Measurements from ENCODE around the gene RALGAPA1.
"Not testable (repeated sequence)": the region's sequence is repeated elsewhere in the genome, so short reads cannot be mapped to it uniquely, and the experiment has no call there.

RALGAPA1 gene

DNA sequence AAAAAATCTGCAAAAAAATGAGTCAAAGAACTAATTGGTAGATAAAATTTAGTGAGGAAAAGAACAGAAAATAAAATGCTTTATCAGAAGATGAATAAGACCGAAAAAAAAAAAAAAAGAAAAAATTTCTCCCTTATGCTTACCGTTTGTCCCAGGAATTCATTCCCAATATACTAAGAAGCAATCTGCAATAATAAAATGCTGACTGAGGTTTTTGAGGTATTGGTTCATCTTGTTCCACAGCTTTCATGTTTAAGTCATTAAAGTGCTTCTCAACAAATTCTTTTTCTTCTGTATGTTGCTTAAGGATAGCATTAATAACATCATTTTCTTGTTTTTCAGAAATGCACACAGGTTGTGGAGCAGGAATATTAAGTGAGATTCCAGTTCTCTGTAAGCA is 182.1 kb downstream of the RALGAPA1 start:
- not testable (repeated sequence) for H2BK120ac ChIP-seq (ENCODE audit: low read depth, low read length); H4K8ac ChIP-seq (ENCODE audit: low read length); H2BK5ac ChIP-seq (ENCODE audit: low read depth, low read length, poor library complexity, severe bottlenecking); H3K4me3 ChIP-seq (ENCODE audit: insufficient read depth in 1 of 2, low read depth in 1 of 2, low read length in 2 of 2); H2BK15ac ChIP-seq (ENCODE audit: low read depth, poor library complexity, severe bottlenecking); H3K14ac ChIP-seq (ENCODE audit: low read length in 2 of 2); H3K79me1 ChIP-seq (replicated peaks; ENCODE audit: low read length, poor library complexity, severe bottlenecking); H2AK5ac ChIP-seq (ENCODE audit: low read length, severe bottlenecking); H3K9me3 ChIP-seq (ENCODE audit: control insufficient read depth, low read length); H3K27me3 ChIP-seq (ENCODE audit: control insufficient read depth in 1 of 2, insufficient read depth in 1 of 2, low read length in 2 of 2); H2AFZ ChIP-seq (ENCODE audit: low read depth, low read length); H3K9ac ChIP-seq (ENCODE audit: low read length); H3K4me2 ChIP-seq (ENCODE audit: low read length, poor library complexity, severe bottlenecking); H3K4me1 ChIP-seq (ENCODE audit: control insufficient read depth, insufficient read depth, low read depth, low read length); H2BK12ac ChIP-seq (ENCODE audit: low read length in 2 of 2); H3K4ac ChIP-seq (ENCODE audit: low read depth in 1 of 2, low read length in 2 of 2); DNase-seq; H3K18ac ChIP-seq (ENCODE audit: low read depth in 1 of 2, low read length in 2 of 2); H3K27ac ChIP-seq (ENCODE audit: low read length, poor library complexity, severe bottlenecking); H3K23ac ChIP-seq (ENCODE audit: low read length in 2 of 2); H4K91ac ChIP-seq (ENCODE audit: low read length)
- H3K36me3 ChIP-seq (ENCODE audit: control insufficient read depth in 1 of 2, insufficient read depth in 2 of 2, low read depth in 1 of 2, low read length in 2 of 2): peaks cover 3 to 31% of the 10 kb centered on the region in 2 experiments
- WGBS: no CpG with 5 or more reads among the region's 2 CpGs

DNA sequence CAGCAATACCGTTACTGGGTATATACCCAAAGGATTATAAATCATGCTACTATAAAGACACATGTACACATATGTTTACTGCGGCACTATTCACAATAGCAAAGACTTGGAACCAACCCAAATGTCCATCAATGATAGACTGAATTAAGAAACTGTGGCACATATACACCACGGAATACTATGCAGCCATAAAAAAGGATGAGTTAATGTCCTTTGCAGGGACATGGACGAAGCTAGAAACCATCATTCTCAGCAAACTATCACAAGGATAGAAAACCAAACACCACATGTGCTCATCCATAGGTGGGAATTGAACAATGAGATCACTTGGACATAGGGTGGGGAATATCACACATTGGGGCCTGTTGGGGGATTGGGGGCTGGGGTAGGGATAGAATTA is 187.1 kb downstream of the RALGAPA1 start:
- H3K36me3 ChIP-seq (ENCODE audit: control insufficient read depth in 1 of 2, insufficient read depth in 2 of 2, low read depth in 1 of 2, low read length in 2 of 2): peaks cover 3 to 26% of the 10 kb centered on the region in 2 experiments
- H2AK5ac ChIP-seq (ENCODE audit: low read length, severe bottlenecking); H3K9me3 ChIP-seq (ENCODE audit: control insufficient read depth, low read length); H4K91ac ChIP-seq (ENCODE audit: low read length); H3K4ac ChIP-seq (ENCODE audit: low read depth in 1 of 2, low read length in 2 of 2); H3K9ac ChIP-seq (ENCODE audit: low read length); H3K4me2 ChIP-seq (ENCODE audit: low read length, poor library complexity, severe bottlenecking); H2BK12ac ChIP-seq (ENCODE audit: low read length in 2 of 2); H4K8ac ChIP-seq (ENCODE audit: low read length); H3K18ac ChIP-seq (ENCODE audit: low read depth in 1 of 2, low read length in 2 of 2); H3K27me3 ChIP-seq (ENCODE audit: control insufficient read depth in 1 of 2, insufficient read depth in 1 of 2, low read length in 2 of 2); H3K4me1 ChIP-seq (ENCODE audit: control insufficient read depth, insufficient read depth, low read depth, low read length); DNase-seq; H3K14ac ChIP-seq (ENCODE audit: low read length in 2 of 2); H2BK5ac ChIP-seq (ENCODE audit: low read depth, low read length, poor library complexity, severe bottlenecking); H2BK15ac ChIP-seq (ENCODE audit: low read depth, poor library complexity, severe bottlenecking); H3K79me1 ChIP-seq (replicated peaks; ENCODE audit: low read length, poor library complexity, severe bottlenecking); H2AFZ ChIP-seq (ENCODE audit: low read depth, low read length); H3K27ac ChIP-seq (ENCODE audit: low read length, poor library complexity, severe bottlenecking); H2BK120ac ChIP-seq (ENCODE audit: low read depth, low read length); H3K4me3 ChIP-seq (ENCODE audit: insufficient read depth in 1 of 2, low read depth in 1 of 2, low read length in 2 of 2); H3K23ac ChIP-seq (ENCODE audit: low read length in 2 of 2): not testable (repeated sequence)
- 100% methylated on average over 4 of the region's 4 CpGs for WGBS

GRCh38 chr14:35619998-35620397 is 189.1 kb downstream of the RALGAPA1 start:
- H3K23ac ChIP-seq (ENCODE audit: low read length in 2 of 2); H3K4me3 ChIP-seq (ENCODE audit: insufficient read depth in 1 of 2, low read depth in 1 of 2, low read length in 2 of 2); H2BK5ac ChIP-seq (ENCODE audit: low read depth, low read length, poor library complexity, severe bottlenecking); H2BK120ac ChIP-seq (ENCODE audit: low read depth, low read length); H2BK12ac ChIP-seq (ENCODE audit: low read length in 2 of 2); H4K91ac ChIP-seq (ENCODE audit: low read length); H3K79me1 ChIP-seq (replicated peaks; ENCODE audit: low read length, poor library complexity, severe bottlenecking); H3K14ac ChIP-seq (ENCODE audit: low read length in 2 of 2); H3K4ac ChIP-seq (ENCODE audit: low read depth in 1 of 2, low read length in 2 of 2); H3K9ac ChIP-seq (ENCODE audit: low read length); H3K27me3 ChIP-seq (ENCODE audit: control insufficient read depth in 1 of 2, insufficient read depth in 1 of 2, low read length in 2 of 2); H2AK5ac ChIP-seq (ENCODE audit: low read length, severe bottlenecking); H2AFZ ChIP-seq (ENCODE audit: low read depth, low read length); H4K8ac ChIP-seq (ENCODE audit: low read length); H2BK15ac ChIP-seq (ENCODE audit: low read depth, poor library complexity, severe bottlenecking); H3K4me1 ChIP-seq (ENCODE audit: control insufficient read depth, insufficient read depth, low read depth, low read length); H3K27ac ChIP-seq (ENCODE audit: low read length, poor library complexity, severe bottlenecking); H3K9me3 ChIP-seq (ENCODE audit: control insufficient read depth, low read length); H3K18ac ChIP-seq (ENCODE audit: low read depth in 1 of 2, low read length in 2 of 2); H3K4me2 ChIP-seq (ENCODE audit: low read length, poor library complexity, severe bottlenecking); DNase-seq: not testable (repeated sequence)
- peaks cover 3 to 21% of the 10 kb centered on the region in 2 experiments for H3K36me3 ChIP-seq (ENCODE audit: control insufficient read depth in 1 of 2, insufficient read depth in 2 of 2, low read depth in 1 of 2, low read length in 2 of 2)
- WGBS: 97% methylated on average over 5 of the region's 6 CpGs

DNA sequence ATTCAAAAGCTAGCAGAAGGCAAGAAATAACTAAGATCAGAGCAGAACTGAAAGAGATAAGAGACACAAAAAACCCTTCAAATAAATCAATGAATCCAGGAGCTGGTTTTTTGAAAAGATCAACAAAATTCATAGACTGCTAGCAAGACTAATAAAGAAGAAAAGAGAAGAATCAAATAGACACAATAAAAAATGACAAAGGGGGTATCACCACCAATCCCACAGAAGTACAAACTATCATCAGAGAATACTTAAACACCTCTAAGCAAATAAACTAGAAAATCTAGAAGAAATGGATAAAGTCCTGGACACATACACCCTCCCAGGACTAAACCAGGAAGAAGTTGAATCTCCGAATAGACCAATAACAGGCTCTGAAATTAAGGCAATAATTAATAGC is 189.6 kb downstream of the RALGAPA1 start:
- H3K4me1 ChIP-seq (ENCODE audit: control insufficient read depth, insufficient read depth, low read depth, low read length); H3K23ac ChIP-seq (ENCODE audit: low read length in 2 of 2); H3K14ac ChIP-seq (ENCODE audit: low read length in 2 of 2); H2BK12ac ChIP-seq (ENCODE audit: low read length in 2 of 2); H3K9ac ChIP-seq (ENCODE audit: low read length); H3K4ac ChIP-seq (ENCODE audit: low read depth in 1 of 2, low read length in 2 of 2); H3K18ac ChIP-seq (ENCODE audit: low read depth in 1 of 2, low read length in 2 of 2); H2BK15ac ChIP-seq (ENCODE audit: low read depth, poor library complexity, severe bottlenecking); H3K9me3 ChIP-seq (ENCODE audit: control insufficient read depth, low read length); H3K79me1 ChIP-seq (replicated peaks; ENCODE audit: low read length, poor library complexity, severe bottlenecking); H3K4me2 ChIP-seq (ENCODE audit: low read length, poor library complexity, severe bottlenecking); H3K4me3 ChIP-seq (ENCODE audit: insufficient read depth in 1 of 2, low read depth in 1 of 2, low read length in 2 of 2); H4K8ac ChIP-seq (ENCODE audit: low read length); H3K27ac ChIP-seq (ENCODE audit: low read length, poor library complexity, severe bottlenecking); DNase-seq; H2AFZ ChIP-seq (ENCODE audit: low read depth, low read length); H2AK5ac ChIP-seq (ENCODE audit: low read length, severe bottlenecking); H2BK5ac ChIP-seq (ENCODE audit: low read depth, low read length, poor library complexity, severe bottlenecking); H2BK120ac ChIP-seq (ENCODE audit: low read depth, low read length); H3K27me3 ChIP-seq (ENCODE audit: control insufficient read depth in 1 of 2, insufficient read depth in 1 of 2, low read length in 2 of 2); H4K91ac ChIP-seq (ENCODE audit: low read length): not testable (repeated sequence)
- peaks cover 3 to 18% of the 10 kb centered on the region in 2 experiments for H3K36me3 ChIP-seq (ENCODE audit: control insufficient read depth in 1 of 2, insufficient read depth in 2 of 2, low read depth in 1 of 2, low read length in 2 of 2)
- WGBS: 100% methylated on average over 1 of the region's 1 CpG
